GM21526 (cell line): Measurements from ENCODE around the gene KRT25.

Experiments used
- ATAC-seq: cut with Tn5 transposase; IDR thresholded peaks from one replicate; pipeline ENCODE4 v1.9.1; 2021; ENCODE audit warnings: moderate library complexity; ENCODE audit not compliant: unreplicated experiment, low FRiP score

KRT25 gene

GRCh38 chr17:40755231-40755630 lies at the start of gene KRT25:
Gene KRT25, minus strand, starts transcription at chr17:40755331. Its CDS starts 60 bp downstream, at chr17:40755271.
- no peak for ATAC-seq

GRCh38 chr17:40803617-40804082 lies 48.5 kb upstream of the KRT25 start:
- peak; percentile 66 for ATAC-seq

- ATAC-seq = no peak
Observed at GRCh38 chr17:40801157-40801556, 46.0 kb upstream of the KRT25 start.

GRCh38 chr17:40800381-40800780 lies 45.2 kb upstream of the KRT25 start:
- no peak for ATAC-seq

- no peak for ATAC-seq
Observed at GRCh38 chr17:40799859-40800258, 44.7 kb upstream of the KRT25 start, which contains the start of gene KRT28. Gene KRT28, minus strand, starts transcription at chr17:40799959. Its CDS starts 66 bp downstream, at chr17:40799893.

GRCh38 chr17:40796846-40797245 lies 41.7 kb upstream of the KRT25 start:
- ATAC-seq = no peak

- ATAC-seq = no peak
Observed at GRCh38 chr17:40795019-40795667, 40.0 kb upstream of the KRT25 start.

GRCh38 chr17:40794466-40794865 lies 39.3 kb upstream of the KRT25 start:
- ATAC-seq = no peak

GRCh38 chr17:40793832-40794231 lies 38.7 kb upstream of the KRT25 start:
- ATAC-seq = no peak

GRCh38 chr17:40791787-40792436 lies 36.8 kb upstream of the KRT25 start:
- no peak for ATAC-seq

- ATAC-seq = no peak
Observed at GRCh38 chr17:40791111-40791510, 36.0 kb upstream of the KRT25 start.

GRCh38 chr17:40782450-40782849 lies 27.3 kb upstream of the KRT25 start, which contains the start of gene KRT27:
Gene KRT27, minus strand, starts transcription at chr17:40782550. Its CDS starts 57 bp downstream, at chr17:40782493.
- ATAC-seq = no peak

- ATAC-seq = no peak
Observed at GRCh38 chr17:40779181-40779909, 24.2 kb upstream of the KRT25 start.

GRCh38 chr17:40778461-40778860 lies 23.3 kb upstream of the KRT25 start:
- ATAC-seq = no peak

- ATAC-seq = no peak
Observed at GRCh38 chr17:40777971-40778370, 22.8 kb upstream of the KRT25 start.

- ATAC-seq = no peak
Observed at GRCh38 chr17:40777459-40777858, 22.3 kb upstream of the KRT25 start.

- ATAC-seq = no peak
Observed at GRCh38 chr17:40775945-40776344, 20.8 kb upstream of the KRT25 start.

GRCh38 chr17:40772101-40772500 lies 17.0 kb upstream of the KRT25 start, which contains the start of gene KRT26:
Gene KRT26, minus strand, starts transcription at chr17:40772201. Its CDS starts 88 bp downstream, at chr17:40772113.
- ATAC-seq = no peak

GRCh38 chr17:40765657-40766056 lies 10.5 kb upstream of the KRT25 start:
- ATAC-seq = no peak

- ATAC-seq = no peak
Observed at GRCh38 chr17:40763752-40764151, 8.6 kb upstream of the KRT25 start.
